SU-DHL-6 (cell line): ENCODE results near the gene SLC28A3.

Experiments used
- EZH2phosphoT487 ChIP-seq: fragments of 200-600 bp; sonication (generic), shearing (Covaris generic); conservative IDR thresholded peaks from 2 replicates; pipeline ENCODE4 v1.6.1; 2018; ENCODE audit warnings: mild to moderate bottlenecking, antibody characterized with exemption, low read length, moderate library complexity, mixed read lengths
- TF ChIP-seq, protein P1 (sequence below): fragments of 200-600 bp; sonication (generic); IDR thresholded peaks from one replicate; pipeline ENCODE4 v1.5.1; 2017; ENCODE audit warnings: antibody characterized with exemption, mild to moderate bottlenecking, low read length, moderate library complexity; ENCODE audit not compliant: insufficient read depth, poor library complexity, severe bottlenecking

GRCh38 chr9:84239343-84239742, 101.2 kb downstream of the SLC28A3 start:
- TF ChIP-seq, protein P1, sequence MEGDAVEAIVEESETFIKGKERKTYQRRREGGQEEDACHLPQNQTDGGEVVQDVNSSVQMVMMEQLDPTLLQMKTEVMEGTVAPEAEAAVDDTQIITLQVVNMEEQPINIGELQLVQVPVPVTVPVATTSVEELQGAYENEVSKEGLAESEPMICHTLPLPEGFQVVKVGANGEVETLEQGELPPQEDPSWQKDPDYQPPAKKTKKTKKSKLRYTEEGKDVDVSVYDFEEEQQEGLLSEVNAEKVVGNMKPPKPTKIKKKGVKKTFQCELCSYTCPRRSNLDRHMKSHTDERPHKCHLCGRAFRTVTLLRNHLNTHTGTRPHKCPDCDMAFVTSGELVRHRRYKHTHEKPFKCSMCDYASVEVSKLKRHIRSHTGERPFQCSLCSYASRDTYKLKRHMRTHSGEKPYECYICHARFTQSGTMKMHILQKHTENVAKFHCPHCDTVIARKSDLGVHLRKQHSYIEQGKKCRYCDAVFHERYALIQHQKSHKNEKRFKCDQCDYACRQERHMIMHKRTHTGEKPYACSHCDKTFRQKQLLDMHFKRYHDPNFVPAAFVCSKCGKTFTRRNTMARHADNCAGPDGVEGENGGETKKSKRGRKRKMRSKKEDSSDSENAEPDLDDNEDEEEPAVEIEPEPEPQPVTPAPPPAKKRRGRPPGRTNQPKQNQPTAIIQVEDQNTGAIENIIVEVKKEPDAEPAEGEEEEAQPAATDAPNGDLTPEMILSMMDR, result no peak
- no peak for TF ChIP-seq EZH2phosphoT487
